Stimulated activated effector memory CD8-positive, alpha-beta T cell treated with anti-CD3 and anti-CD28 coated beads, Interleukin-12 subunit alpha, Interleukin-12 subunit beta, amount 100 ng/mL, for 72 hours (primary cell): ENCODE results near the gene OR10K1.
"Not testable (repeated sequence)": the region's sequence is repeated elsewhere in the genome, so short reads cannot be mapped to it uniquely, and the experiment has no call there.

Experiments
- ATAC-seq: fragments of 150-1000 bp; cut with Tn5 transposase; 2 replicates; pipeline ENCODE4 v1.10.0; 2021
- DNase-seq, 2 donors: peaks; one replicate each; pipeline ENCODE4 v3.0.0; 2021 to 2022; ENCODE audit warnings: low spot score in 2 of 2
- H3K27ac Mint-ChIP-seq: one replicate; pipeline ENCODE4 v1.8.0; 2022; ENCODE audit warnings: mild to moderate bottlenecking, mixed read lengths
- H3K36me3 Mint-ChIP-seq: one replicate; pipeline ENCODE4 v1.8.0; 2022; ENCODE audit warnings: mild to moderate bottlenecking, mixed read lengths
- H3K4me1 Mint-ChIP-seq: one replicate; pipeline ENCODE4 v1.8.0; 2022; ENCODE audit warnings: mixed read lengths
- H3K4me3 Mint-ChIP-seq: one replicate; pipeline ENCODE4 v1.8.0; 2022; ENCODE audit warnings: mild to moderate bottlenecking, mixed read lengths
- H3K9me3 Mint-ChIP-seq: one replicate; pipeline ENCODE4 v1.8.0; 2022; ENCODE audit warnings: mixed read lengths

OR10K1 gene

GRCh38 chr1:158461534-158461933, at the start of gene OR10K1:
Gene OR10K1, plus strand, starts transcription at chr1:158461834. Its CDS starts 3,728 bp downstream, at chr1:158465562.
- Mint-ChIP-seq H3K4me1 (no peaks in the 10 kb centered on the region), H3K4me3 (no peak within 1 kb of the TSS), H3K36me3 (no peaks in the 10 kb centered on the region), H3K9me3 (no peaks in the 10 kb centered on the region), H3K27ac (no peak within 1 kb of the TSS)
- ATAC-seq (no peak), DNase-seq (no peak)

GRCh38 chr1:158414651-158415345, 46.8 kb upstream of the OR10K1 start:
- no peaks in the 10 kb centered on the region for H3K36me3 Mint-ChIP-seq
- DNase-seq (no peak), ATAC-seq (no peak)
- no peaks in the 10 kb centered on the region for H3K4me1 Mint-ChIP-seq
- no peak overlapping the region for H3K4me3 Mint-ChIP-seq
- no peak overlapping the region for H3K27ac Mint-ChIP-seq
- H3K9me3 Mint-ChIP-seq: no peaks in the 10 kb centered on the region

GRCh38 chr1:158417586-158417985, 44.0 kb upstream of the OR10K1 start:
- ATAC-seq: no peak

DNA sequence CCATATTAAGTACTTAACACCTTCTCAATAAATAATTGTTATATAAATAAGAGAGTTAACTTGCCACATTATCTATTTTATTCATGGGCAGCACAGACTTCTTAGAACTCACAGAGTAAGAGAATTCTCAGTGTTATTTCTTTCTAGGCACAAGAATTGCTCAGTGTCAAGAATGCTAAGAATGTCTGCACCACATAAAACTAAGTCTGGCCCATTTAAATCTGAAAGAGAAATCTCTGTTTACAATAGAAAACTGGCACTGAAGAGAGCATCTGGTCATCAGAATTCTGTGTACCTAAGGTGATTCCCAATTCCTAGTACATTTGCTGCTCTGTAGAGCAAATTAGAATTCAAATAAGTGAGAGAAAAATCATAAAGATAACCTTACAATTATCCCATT, 39.4 kb upstream of the OR10K1 start:
- H3K4me1 Mint-ChIP-seq: no peaks in the 10 kb centered on the region
- no peak overlapping the region for H3K4me3 Mint-ChIP-seq
- no peaks in the 10 kb centered on the region for H3K9me3 Mint-ChIP-seq
- DNase-seq: no peak
- H3K36me3 Mint-ChIP-seq: no peaks in the 10 kb centered on the region
- ATAC-seq: no peak
- H3K27ac Mint-ChIP-seq: no peak overlapping the region

More at GRCh38 chr1:158417586-158417985, 44.0 kb upstream of the OR10K1 start:
- H3K4me3 Mint-ChIP-seq: no peak overlapping the region
- no peaks in the 10 kb centered on the region for H3K4me1 Mint-ChIP-seq
- no peaks in the 10 kb centered on the region for H3K9me3 Mint-ChIP-seq
- H3K27ac Mint-ChIP-seq: no peak overlapping the region
- DNase-seq: no peak
- H3K36me3 Mint-ChIP-seq: no peaks in the 10 kb centered on the region

DNA sequence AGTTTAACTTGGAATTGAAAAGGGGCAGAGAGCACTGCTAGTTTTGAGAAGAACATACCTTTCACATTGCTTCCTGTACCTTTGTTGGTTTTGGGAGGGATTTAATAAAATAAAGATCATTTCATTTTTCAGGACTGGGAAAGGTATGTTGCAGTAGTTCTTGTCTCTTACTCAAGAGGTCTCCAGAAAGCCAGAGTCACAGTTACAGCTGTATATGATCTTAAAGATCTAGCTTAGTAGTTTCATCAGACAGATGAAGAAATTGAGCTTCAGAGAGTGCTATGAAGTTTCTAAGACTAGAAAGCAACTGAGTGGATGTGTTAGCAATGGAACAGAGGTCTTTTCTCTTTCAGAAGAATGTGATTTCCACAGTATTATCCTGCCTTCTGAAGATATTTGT, 36.6 kb upstream of the OR10K1 start:
- peaks cover 6% of the 10 kb centered on the region for H3K9me3 Mint-ChIP-seq
- no peak for DNase-seq
- H3K4me3 Mint-ChIP-seq: no peak overlapping the region
- no peak overlapping the region for H3K27ac Mint-ChIP-seq
- no peaks in the 10 kb centered on the region for H3K4me1 Mint-ChIP-seq
- no peak for ATAC-seq
- H3K36me3 Mint-ChIP-seq: no peaks in the 10 kb centered on the region

GRCh38 chr1:158426137-158426536, 35.5 kb upstream of the OR10K1 start, which contains the start of gene OR10K2:
Gene OR10K2, minus strand, starts transcription at chr1:158426237. Its CDS starts 5,371 bp downstream, at chr1:158420866.
- Mint-ChIP-seq H3K27ac (no peak within 1 kb of the TSS), H3K4me3 (no peak within 1 kb of the TSS), H3K4me1 (no peaks in the 10 kb centered on the region), H3K36me3 (no peaks in the 10 kb centered on the region), H3K9me3 (peaks cover 6% of the 10 kb centered on the region)
- ATAC-seq (no peak), DNase-seq (no peak)

DNA sequence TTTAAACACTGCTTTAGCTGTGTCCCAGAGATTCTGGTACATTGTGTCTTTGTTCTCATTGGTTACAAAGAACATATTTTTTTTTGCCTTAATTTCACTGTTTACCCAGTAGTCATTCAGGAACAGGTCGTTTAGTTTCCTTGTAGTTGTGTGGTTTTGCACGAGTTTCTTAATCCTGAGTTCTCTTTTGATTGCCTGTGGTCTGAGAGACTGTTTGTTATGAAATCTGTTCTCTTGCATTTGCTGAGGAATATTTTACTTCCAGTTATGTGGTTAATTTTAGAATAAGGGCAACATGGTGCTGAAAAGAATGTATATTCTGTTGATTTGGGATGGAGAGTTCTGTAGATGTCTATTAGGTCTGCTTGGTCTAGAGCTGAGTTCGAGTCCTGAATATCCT, 31.5 kb upstream of the OR10K1 start:
- not testable (repeated sequence) for H3K4me3 Mint-ChIP-seq, H3K27ac Mint-ChIP-seq

GRCh38 chr1:158434741-158435140, 26.9 kb upstream of the OR10K1 start:
- H3K4me3 Mint-ChIP-seq: no peak overlapping the region
- DNase-seq: no peak
- no peak for ATAC-seq
- H3K36me3 Mint-ChIP-seq: no peaks in the 10 kb centered on the region
- peaks cover 7% of the 10 kb centered on the region for H3K9me3 Mint-ChIP-seq
- no peak overlapping the region for H3K27ac Mint-ChIP-seq
- H3K4me1 Mint-ChIP-seq: no peaks in the 10 kb centered on the region

More for the DNA sequence above, 31.5 kb upstream of the OR10K1 start:
- H3K9me3 Mint-ChIP-seq: peaks cover 11% of the 10 kb centered on the region
- ATAC-seq, H3K4me1 Mint-ChIP-seq, DNase-seq, H3K36me3 Mint-ChIP-seq: not testable (repeated sequence)

GRCh38 chr1:158445376-158445775, 16.3 kb upstream of the OR10K1 start:
- H3K27ac Mint-ChIP-seq: no peak overlapping the region
- no peak for ATAC-seq
- no peaks in the 10 kb centered on the region for H3K9me3 Mint-ChIP-seq
- H3K4me1 Mint-ChIP-seq: no peaks in the 10 kb centered on the region
- no peak overlapping the region for H3K4me3 Mint-ChIP-seq
- H3K36me3 Mint-ChIP-seq: no peaks in the 10 kb centered on the region
- no peak for DNase-seq

DNA sequence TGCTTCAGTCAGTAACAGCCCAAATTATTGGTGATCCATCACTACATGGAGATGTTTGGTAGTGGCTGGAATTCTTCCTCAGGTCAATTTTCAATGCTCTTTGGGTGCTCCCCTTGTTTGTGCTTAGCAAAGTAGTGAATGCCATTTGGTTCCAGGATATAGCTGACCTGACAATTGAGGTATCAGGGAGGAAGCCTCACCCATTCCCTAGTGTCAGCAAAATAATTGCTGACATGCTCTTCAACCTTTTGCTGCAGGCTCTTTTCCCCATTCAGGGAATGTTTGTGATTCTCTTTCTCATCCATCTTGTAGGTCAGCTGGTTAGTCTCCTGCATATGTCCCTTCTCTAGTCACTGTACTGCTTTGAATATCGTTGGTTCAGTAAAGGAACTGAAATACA, 7.1 kb upstream of the OR10K1 start:
- no peak for DNase-seq
- Mint-ChIP-seq H3K9me3 (peaks cover 8% of the 10 kb centered on the region), H3K4me1 (no peaks in the 10 kb centered on the region), H3K36me3 (no peaks in the 10 kb centered on the region), H3K4me3 (no peak overlapping the region), H3K27ac (no peak overlapping the region)
- ATAC-seq: no peak

DNA sequence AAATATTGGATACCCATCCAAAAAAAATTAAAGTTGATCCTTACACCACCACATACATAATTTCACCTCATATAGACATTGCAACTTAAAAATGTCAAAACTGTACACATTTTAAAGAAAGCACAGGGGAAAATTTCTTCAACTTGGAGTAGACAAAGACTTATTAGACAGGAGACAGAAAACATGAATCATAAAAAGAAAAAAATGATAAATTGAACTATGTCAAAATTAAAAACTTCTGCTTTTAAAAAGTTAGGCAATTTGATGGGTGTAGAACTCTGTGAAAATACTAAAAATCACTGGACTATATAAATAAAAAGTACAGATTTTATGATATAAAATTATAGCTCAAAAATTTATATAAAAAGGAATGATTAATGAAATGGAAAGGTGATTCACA, 4.4 kb upstream of the OR10K1 start:
- Mint-ChIP-seq H3K4me3 (no peak overlapping the region), H3K9me3 (no peaks in the 10 kb centered on the region), H3K36me3 (no peaks in the 10 kb centered on the region), H3K4me1 (no peaks in the 10 kb centered on the region), H3K27ac (no peak overlapping the region)
- DNase-seq: no peak
- ATAC-seq: no peak

GRCh38 chr1:158458263-158458662, 3.4 kb upstream of the OR10K1 start:
- Mint-ChIP-seq H3K27ac (no peak overlapping the region), H3K36me3 (no peaks in the 10 kb centered on the region), H3K4me1 (no peaks in the 10 kb centered on the region), H3K9me3 (no peaks in the 10 kb centered on the region), H3K4me3 (no peak overlapping the region)
- ATAC-seq (no peak), DNase-seq (no peak)

- Mint-ChIP-seq H3K27ac (no peak within 1 kb of the TSS), H3K4me3 (no peak within 1 kb of the TSS), H3K4me1 (no peaks in the 10 kb centered on the region), H3K36me3 (no peaks in the 10 kb centered on the region), H3K9me3 (no peaks in the 10 kb centered on the region)
- DNase-seq: no peak
- ATAC-seq: no peak
These were observed 10.3 kb downstream of the OR10K1 start, which contains the start of gene OR10R2 for GRCh38 chr1:158471920-158472319. Gene OR10R2, plus strand, starts transcription at chr1:158472220. Its CDS starts 106 bp downstream, at chr1:158472326.

GRCh38 chr1:158485455-158485854, 23.8 kb downstream of the OR10K1 start:
- Mint-ChIP-seq H3K36me3 (no peaks in the 10 kb centered on the region), H3K4me1 (no peaks in the 10 kb centered on the region), H3K27ac (no peak overlapping the region), H3K9me3 (no peaks in the 10 kb centered on the region), H3K4me3 (no peak overlapping the region)
- no peak for DNase-seq
- no peak for ATAC-seq

GRCh38 chr1:158491316-158491715, 29.7 kb downstream of the OR10K1 start:
- Mint-ChIP-seq H3K36me3 (no peaks in the 10 kb centered on the region), H3K9me3 (no peaks in the 10 kb centered on the region), H3K27ac (no peak overlapping the region), H3K4me1 (no peaks in the 10 kb centered on the region), H3K4me3 (no peak overlapping the region)
- DNase-seq (no peak), ATAC-seq (no peak)

- DNase-seq (no peak), ATAC-seq (no peak)
- Mint-ChIP-seq H3K36me3 (no peaks in the 10 kb centered on the region), H3K4me3 (no peak overlapping the region), H3K27ac (no peak overlapping the region), H3K4me1 (no peaks in the 10 kb centered on the region), H3K9me3 (no peaks in the 10 kb centered on the region)
These were observed 31.4 kb downstream of the OR10K1 start for GRCh38 chr1:158493054-158493453.
